Activated effector memory CD4-positive, alpha-beta T cell treated with anti-CD3 and anti-CD28 coated beads, Interleukin-2, amount 50 U/mL, for 16 hours (primary cell): ENCODE measurements around the gene TMEM131.
"Not testable (repeated sequence)": the region's sequence is repeated elsewhere in the genome, so short reads cannot be mapped to it uniquely, and the experiment has no call there.

ENCODE experiments used
- DNase-seq: peaks from one replicate; pipeline ENCODE4 v3.0.0-alpha.2; 2020

Gene TMEM131

DNA sequence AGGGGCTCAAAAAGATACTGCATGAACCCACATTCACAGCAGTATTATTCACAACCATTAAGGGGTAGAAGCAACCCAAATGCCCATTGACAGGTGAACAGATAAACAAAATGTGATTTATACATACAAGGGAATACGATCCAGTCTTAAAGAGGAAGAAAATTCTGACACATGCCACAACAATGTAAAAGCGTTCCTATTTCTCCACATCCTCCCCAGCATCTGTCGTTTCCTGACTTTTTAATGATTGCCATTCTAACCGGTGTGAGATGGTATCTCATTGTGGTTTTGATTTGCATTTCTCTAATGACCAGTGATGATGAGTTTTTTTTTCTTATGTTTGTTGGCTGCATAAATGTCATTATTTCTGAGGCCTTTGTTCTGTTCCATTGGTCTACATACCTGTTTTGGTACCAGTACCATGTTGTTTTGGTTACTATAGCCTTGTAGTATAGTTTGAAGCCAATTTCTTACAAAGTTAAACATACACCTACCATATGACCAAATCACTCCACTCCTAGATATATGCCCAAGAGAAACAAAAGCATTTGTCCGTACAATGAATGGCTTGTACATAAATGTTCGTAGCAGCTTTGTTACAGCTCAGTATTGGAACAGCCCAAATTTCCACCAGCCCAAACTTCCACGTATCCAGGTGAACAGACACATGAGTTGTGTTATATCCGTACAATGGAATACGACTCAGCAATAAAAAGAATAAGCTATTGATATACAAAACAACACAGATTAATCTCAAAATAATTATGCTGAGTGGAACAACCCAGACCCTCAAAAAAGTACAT, 85.1 kb downstream of the TMEM131 start:
- no peak for DNase-seq

DNA sequence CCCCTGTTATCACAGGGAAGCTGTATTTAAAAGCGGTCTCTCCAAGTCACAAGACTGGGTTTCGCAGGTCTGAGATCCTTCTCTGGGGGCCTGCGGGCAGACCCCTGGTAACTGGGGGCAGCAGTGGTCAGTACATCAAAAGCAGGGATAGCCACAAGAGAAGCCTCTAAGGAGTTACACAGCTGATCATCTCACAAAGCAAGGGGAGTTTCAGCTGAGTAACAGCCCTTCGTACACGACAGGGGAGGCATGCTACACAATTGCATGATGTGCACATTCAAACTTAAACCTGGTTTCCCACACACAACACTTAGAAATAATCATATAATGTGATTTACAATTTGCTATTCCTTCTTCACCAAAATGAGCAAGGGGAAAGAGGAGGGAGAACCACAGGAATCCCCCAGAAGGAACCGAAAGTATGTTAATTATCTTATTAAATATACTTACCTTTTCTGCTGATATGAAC, 87.5 kb downstream of the TMEM131 start:
- no peak for DNase-seq

GRCh38 chr2:97907369-97908100, 88.2 kb downstream of the TMEM131 start:
- DNase-seq, result no peak

DNA sequence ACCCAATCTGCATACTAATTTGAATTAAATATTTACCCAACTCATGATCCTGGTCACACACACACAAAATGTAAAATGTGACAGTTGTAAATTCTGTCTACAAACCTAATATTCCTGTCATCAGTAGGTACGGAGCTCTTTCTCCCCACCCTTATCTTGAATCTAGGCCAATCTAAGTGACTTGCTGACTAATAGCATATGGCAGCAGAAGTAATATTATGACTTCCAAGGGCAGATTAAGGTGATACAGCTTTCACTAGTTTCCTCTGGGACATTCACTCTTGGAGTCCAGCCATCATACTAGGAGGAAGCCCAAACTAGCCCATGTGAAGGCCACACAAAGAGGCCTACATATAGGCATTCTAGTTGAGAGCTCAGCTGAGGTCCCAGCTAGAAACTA, 89.4 kb downstream of the TMEM131 start:
- no peak for DNase-seq

- DNase-seq, result no peak
Observed at GRCh38 chr2:97905294-97905693, 90.5 kb downstream of the TMEM131 start.

GRCh38 chr2:97901862-97902261, 93.9 kb downstream of the TMEM131 start:
- no peak for DNase-seq

- no peak for DNase-seq
Observed at GRCh38 chr2:97900806-97901205, 94.9 kb downstream of the TMEM131 start.

DNA sequence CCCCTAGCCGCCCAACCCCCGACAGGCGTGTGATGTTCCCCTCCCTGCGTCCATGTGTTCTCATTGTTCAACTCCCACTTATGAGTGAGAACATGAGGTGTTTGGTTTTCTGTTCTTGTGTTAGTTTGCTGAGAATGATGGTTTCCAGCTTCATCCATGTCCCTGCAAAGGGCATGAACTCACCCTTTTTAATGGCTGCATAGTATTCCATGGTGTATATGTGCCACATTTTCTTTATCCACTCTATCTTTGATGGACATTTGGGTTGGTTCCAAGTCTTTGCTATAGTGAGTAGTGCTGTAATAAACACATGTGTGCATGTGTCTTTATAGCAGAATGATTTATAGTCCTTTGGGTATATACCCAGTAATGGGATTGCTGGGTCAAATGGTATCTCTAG, 102.7 kb downstream of the TMEM131 start:
- DNase-seq, result not testable (repeated sequence)

DNA sequence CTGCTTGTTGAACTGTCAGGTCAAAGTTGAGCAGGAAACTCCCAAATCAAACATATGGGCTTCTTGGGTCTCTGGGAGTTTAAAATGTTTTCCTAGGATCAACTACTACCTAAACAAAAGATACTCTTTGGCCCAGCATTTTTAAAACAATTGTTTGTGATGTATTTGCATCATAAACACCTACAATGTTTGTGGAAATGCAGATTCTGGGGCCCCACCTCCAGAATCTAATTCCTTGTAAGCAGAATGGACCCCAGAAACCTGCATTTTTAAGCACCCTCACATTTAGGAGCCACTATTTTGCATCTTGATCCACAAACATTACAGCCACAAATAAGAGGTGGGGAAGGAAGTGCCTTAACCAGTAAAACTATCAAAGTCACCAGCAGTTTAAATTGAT, 104.1 kb downstream of the TMEM131 start:
- no peak for DNase-seq

GRCh38 chr2:97889156-97889555, 106.6 kb downstream of the TMEM131 start:
- no peak for DNase-seq

GRCh38 chr2:97885841-97886240, 109.9 kb downstream of the TMEM131 start:
- no peak for DNase-seq

- no peak for DNase-seq
Observed at GRCh38 chr2:97880334-97880733, 115.4 kb downstream of the TMEM131 start.

DNA sequence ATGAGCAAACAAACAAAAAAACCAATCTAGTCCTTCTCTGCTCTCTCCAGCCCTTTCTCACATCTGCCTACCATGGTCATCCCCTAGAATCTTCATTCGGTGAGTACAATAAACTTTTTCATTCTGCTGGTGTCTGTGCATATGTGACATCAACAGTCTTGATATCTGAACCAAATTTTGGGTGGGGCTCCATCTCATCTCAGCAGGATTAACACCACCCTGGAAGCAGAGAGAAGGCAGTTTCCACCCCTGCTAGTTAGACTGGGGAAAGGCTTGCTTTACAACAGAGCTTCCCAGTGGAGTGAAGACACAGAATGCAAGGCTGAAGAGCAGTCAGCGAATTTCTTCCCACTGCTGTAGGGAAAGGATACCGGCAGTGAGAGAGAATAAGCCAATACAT, 116.9 kb downstream of the TMEM131 start:
- no peak for DNase-seq

DNA sequence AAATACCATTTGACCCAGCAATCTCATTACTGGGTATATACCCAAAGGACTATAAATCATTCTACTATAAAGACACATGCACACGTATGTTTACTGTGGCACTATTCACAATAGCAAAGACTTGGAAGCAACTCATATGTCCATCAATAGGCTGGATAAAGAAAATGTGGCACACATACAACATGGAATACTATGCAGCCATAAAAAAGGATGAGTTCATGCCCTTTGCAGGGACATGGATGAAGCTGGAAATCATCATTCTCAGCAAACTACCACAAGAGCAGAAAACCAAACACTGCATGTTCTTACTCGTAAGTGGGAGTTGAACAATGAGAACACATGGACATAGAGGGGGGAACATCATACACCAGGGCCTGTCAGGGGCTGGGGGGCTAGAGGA, 117.4 kb downstream of the TMEM131 start:
- DNase-seq, result not testable (repeated sequence)

- DNase-seq, result no peak
Observed at GRCh38 chr2:97871096-97871780, 124.5 kb downstream of the TMEM131 start.

DNA sequence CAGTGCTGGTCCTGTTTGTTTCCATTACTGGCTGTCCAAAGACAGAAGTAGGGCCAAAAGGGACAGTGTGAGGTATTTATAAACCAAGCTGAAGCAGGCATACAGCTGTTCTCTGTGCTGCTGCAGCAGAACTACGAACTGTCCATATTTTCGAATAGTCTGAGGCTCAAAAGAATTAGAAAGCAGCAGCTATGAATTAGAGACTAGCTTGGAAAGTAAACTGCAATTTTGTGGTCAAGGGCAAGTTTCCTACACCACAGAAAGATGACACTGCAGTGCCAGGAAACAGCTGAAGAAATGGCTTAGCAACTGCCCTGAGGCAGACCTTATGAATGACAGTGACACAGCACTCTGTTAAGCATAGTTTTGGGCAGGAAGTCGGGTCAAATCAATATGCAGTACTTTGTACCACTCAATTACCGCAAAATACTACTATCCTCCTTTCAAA, 125.3 kb downstream of the TMEM131 start:
- no peak for DNase-seq

- no peak for DNase-seq
Observed at GRCh38 chr2:97869722-97870346, 125.9 kb downstream of the TMEM131 start.

DNA sequence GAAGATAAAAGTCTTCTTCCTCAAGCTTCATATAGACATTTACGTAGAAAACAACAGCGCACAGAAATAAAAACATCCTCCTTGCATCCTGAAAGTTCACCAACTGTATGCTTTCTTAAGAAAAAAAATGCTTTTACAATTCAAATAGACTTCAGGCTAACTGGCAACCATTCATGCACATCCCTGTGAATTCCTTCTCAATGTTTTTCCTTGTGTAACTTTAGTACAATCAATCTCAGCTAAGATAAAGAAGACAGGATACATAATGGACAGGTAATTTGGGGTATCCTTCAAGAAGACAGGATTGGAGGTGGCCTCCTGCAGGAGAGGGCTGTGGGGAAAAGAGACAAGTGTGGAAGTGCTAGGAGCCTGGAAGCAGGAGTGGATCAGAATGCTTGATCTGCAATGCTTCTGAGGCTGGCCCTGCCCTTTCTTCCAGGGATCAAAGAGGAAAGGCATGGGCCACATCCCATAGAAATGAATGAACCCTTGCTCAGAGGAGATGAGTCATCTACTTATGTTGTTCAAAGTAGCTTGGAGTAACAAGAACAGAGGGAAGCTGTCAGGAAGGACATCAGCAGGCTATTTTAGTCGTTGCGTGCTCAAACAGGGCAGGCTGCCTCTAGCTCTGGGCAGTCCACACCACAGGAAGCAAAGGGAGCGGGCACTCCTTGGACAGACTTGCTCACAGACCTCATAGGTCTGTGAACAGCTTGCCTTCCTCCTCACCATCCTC, 126.6 kb downstream of the TMEM131 start:
- DNase-seq, result no peak

- no peak for DNase-seq
Observed at GRCh38 chr2:97863829-97864228, 131.9 kb downstream of the TMEM131 start.

DNA sequence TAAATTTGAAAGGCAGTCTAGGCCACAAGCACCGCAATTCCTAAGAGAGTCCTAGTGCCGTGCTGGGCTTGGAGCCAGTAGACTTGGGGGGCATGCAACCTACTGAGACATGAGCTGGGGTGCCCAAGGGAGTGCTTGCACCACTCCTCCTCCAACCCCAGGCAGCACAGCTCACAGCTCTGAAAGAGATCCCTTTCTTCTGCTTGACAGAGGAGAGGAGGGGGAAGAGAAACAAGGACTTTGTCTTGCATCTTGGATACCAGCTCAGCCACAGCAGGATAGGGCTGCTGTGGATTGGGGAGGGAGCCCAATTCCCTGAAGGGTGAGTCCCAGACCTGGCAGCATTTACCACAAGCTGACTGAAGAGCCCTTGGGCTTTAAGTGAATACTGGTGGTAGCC, 134.6 kb downstream of the TMEM131 start:
- DNase-seq, result no peak

GRCh38 chr2:97858442-97858841, 137.3 kb downstream of the TMEM131 start:
- no peak for DNase-seq

- no peak for DNase-seq
Observed at GRCh38 chr2:97857553-97857952, 138.2 kb downstream of the TMEM131 start.
